GM10248 (cell line): ENCODE measurements around the gene SLC47A2.
"Not testable (repeated sequence)": the region's sequence is repeated elsewhere in the genome, so short reads cannot be mapped to it uniquely, and the experiment has no call there.

Experiments
- CTCF ChIA-PET: fragments of 300-600 bp; sonication (Branson Sonifier 250); formaldehyde crosslinking; extraction: SDS; loops from one replicate; lab custom pipeline; 2021; ENCODE audit warnings: antibody characterized with exemption; lab: Yijun Ruan, JAX
- POLR2A ChIA-PET: fragments of 350-650 bp; sonication (Branson Sonifier 250); formaldehyde crosslinking; extraction: SDS; loops from one replicate; lab custom pipeline; 2020; ENCODE audit warnings: antibody characterized with exemption; lab: Yijun Ruan, JAX
- DNase-seq: peaks from one replicate; pipeline ENCODE4 v3.0.0; 2012; ENCODE audit errors: extremely low spot score
- CTCF ChIP-seq: IDR thresholded peaks from 2 replicates; pipeline ENCODE4 v1.5.1; 2012; ENCODE audit warnings: mild to moderate bottlenecking, low read depth; ENCODE audit errors: extremely low read depth, missing control alignments, control extremely low read depth

SLC47A2 gene

GRCh38 chr17:19686400-19687090, 29.8 kb downstream of the SLC47A2 start:
- ChIA-PET CTCF (no interaction called here), POLR2A (no interaction called here)
- no peak for DNase-seq
- no peak for TF ChIP-seq CTCF

DNA sequence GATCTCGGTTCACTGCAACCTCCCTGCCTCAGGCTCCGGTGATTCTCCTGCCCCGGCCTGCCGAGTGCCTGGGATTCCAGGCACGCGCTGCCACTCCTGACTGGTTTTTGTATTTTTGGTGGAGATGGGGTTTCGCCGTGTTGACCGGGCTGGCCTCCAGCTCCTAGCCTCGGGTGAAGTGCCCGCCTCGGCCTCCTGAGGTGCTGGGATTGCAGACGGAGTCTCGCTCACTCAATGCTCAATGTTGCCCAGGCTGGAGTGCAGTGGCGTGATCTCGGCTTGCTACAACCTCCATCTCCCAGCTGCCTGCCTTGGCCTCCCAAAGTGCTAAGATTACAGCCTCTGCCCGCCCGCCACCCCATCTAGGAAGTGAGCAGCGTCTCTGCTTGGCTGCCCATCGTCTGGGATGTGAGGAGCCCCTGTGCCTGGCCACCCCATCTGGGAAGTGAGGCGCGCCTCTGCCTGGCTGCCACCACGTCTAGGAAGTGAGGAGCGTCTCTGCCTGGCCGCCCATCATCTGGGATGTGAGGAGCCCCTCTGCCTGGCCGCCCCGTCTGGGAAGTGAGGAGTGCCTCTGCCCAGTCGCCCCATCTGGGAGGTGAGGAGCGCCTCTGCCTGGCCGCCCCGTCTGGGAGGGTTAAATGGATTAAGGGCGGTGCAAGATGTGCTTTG, 31.3 kb downstream of the SLC47A2 start:
- CTCF ChIA-PET, POLR2A ChIA-PET, DNase-seq: not testable (repeated sequence)

- no peak for DNase-seq
- TF ChIP-seq CTCF: no peak
- ChIA-PET POLR2A (no interaction called here), CTCF (no interaction called here)
Measured at GRCh38 chr17:19683117-19683516, 33.3 kb downstream of the SLC47A2 start.

DNA sequence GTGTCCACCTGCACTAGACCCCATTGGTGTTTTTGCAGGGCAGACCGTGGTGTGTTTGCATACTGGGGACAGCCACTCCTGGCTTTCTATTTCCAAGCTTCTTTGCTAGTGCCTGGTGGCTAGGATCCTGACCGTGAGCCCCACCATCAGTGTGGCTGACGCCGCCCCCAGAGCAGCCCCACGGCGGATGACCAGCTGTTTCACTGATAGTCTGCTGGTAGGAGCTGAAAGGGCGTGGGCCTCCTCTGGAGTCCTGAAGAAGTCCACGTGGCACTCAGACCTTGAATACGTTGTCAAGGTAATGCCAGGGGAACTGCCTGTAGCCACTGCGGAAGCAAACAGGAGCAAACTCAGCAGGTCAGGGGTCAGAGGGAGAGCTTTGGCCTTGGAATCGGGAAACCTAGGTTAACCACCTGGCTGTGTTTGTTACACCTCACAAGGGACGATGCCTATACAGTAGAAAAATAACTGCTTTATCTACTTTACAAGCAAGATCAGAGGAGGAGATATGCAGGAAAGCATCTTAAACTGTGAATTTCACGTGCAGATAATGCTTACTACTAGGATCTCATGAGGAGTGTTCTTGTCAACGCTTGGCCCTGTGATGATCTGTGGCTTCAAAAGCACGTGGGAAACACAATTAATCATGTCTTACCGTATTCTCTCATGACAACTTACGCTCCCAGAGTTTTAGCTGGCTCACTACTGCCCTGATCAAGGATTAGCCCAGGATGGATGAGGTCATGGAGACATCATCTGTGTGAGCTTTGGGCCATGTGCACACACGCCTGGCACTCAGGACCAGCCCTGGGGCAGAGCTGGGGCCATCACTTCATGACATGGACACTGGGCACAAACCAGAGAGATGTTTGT, 37.6 kb downstream of the SLC47A2 start:
- ChIA-PET CTCF (no interaction called here), POLR2A (no interaction called here)

DNA sequence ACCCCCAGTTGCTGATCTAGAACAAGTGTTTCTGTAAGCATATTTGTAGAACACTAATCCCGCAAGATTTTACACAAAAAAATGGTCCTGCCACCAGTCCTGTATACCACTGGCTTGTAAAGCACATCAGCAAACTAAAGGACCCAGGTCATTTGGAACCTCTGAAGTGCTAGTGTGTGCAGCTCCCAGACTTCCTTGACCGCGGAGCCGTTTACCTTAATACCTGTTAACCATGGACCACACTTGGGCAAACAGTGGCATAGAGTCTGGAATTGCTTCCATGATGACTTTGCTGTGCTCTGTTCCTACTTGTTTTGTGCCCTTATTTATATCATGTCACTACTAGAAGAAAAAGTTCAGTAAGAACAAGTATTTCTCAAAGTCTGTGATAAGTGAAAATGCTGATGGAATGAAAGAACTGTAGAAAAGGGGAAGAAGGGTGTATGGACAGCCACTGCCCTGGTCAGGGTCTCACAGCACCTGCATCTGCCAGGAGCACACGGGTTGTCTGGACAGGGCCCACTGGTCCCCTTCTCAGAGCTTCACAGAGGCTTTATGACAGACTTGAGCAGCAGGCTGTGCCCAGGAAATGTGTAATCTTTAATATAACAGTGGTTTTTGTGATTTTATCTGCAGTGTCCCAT, 38.5 kb downstream of the SLC47A2 start:
- POLR2A ChIA-PET: no interaction called here
- no peak for DNase-seq

More for the DNA sequence above, 37.6 kb downstream of the SLC47A2 start:
- TF ChIP-seq CTCF: no peak
- no peak for DNase-seq

GRCh38 chr17:19676896-19677295, 39.5 kb downstream of the SLC47A2 start:
- POLR2A ChIA-PET: no interaction called here
- DNase-seq: no peak
- TF ChIP-seq CTCF: no peak
- CTCF ChIA-PET: interaction anchor here (1.1 kb wide), 1 partner anchor 17 kb away, joined by 3 read pairs; no protein-coding TSS in a partner anchor

More for the DNA sequence above, 38.5 kb downstream of the SLC47A2 start:
- CTCF ChIA-PET: no interaction called here
- no peak for TF ChIP-seq CTCF
